ENCODE results near the gene MMP11.

The MMP11 gene

DNA sequence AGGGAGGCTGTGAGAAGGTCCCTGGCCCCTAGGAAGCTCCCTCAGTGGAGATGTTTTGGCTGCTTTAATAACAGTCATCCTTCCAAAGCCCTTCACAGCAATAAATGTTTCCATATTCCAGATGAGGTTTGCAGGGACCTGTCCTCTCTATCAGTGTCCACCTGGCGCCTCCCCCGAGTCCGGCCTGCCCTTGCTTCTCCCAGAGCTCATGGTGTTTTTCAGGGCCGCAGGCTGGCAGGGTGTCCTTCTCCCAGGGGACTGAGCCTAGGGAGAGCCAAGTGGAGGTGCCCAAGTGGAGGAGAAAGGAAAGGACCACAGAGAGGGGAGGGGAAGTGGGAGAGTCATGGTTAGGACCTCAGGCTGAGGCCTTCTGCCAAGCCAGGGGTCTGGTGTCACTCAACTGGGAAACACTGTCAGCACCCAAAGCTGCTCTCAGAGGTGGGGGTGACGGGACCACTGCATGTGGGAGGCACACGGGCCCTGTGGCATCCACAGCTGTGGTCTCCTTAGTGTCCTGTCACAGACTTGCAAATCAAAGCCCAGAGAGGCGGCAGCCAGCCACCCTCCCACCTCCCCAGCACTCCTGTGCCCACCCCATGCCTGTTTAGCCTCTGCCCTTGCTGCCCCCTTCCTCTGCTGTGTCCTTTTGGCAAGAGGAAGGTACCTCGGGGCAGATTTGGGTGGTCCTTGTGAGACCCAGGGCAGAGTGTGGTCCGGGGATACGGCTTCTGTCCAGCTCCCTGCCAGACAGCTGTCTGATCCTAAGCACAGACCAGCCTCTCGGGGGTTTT lies 59.8 kb downstream of the MMP11 start:
- Histone ChIP-seq H3K27ac (ENCODE audit: low read depth, low read length) (no peak overlapping the region), H3K9me2 (replicated peaks; ENCODE audit: control insufficient read depth, low read length) (no peaks in the 10 kb centered on the region), H3F3A (ENCODE audit: control insufficient read depth, insufficient read depth) (peaks cover 13% of the 10 kb centered on the region), H3K4me2 (ENCODE audit: low read length) (no peak overlapping the region), H3K36me3 (ENCODE audit: control insufficient read depth, low read length) (peaks cover 96% of the 10 kb centered on the region), H3K9me3 (ENCODE audit: control insufficient read depth, insufficient read depth, low read length) (no peaks in the 10 kb centered on the region), H3K4me3 (ENCODE audit: low read length) (no peak overlapping the region), H3K27me3 (ENCODE audit: control insufficient read depth, low read length) (no peaks in the 10 kb centered on the region), H4K20me1 (ENCODE audit: control insufficient read depth, insufficient read depth, low read depth, low read length) (no peaks in the 10 kb centered on the region; the same call in 1 of the 2 replicates), H3K4me1 (ENCODE audit: control insufficient read depth, low read length) (peaks cover 82% of the 10 kb centered on the region), H3K79me2 (ENCODE audit: control insufficient read depth, low read length) (peaks cover 85% of the 10 kb centered on the region)
- TF ChIP-seq EZH2phosphoT487 (IDR thresholded peaks at IDR 0.05; ENCODE audit: borderline replicate concordance, low read length), result no peak
- TF ChIP-seq, protein P1, sequence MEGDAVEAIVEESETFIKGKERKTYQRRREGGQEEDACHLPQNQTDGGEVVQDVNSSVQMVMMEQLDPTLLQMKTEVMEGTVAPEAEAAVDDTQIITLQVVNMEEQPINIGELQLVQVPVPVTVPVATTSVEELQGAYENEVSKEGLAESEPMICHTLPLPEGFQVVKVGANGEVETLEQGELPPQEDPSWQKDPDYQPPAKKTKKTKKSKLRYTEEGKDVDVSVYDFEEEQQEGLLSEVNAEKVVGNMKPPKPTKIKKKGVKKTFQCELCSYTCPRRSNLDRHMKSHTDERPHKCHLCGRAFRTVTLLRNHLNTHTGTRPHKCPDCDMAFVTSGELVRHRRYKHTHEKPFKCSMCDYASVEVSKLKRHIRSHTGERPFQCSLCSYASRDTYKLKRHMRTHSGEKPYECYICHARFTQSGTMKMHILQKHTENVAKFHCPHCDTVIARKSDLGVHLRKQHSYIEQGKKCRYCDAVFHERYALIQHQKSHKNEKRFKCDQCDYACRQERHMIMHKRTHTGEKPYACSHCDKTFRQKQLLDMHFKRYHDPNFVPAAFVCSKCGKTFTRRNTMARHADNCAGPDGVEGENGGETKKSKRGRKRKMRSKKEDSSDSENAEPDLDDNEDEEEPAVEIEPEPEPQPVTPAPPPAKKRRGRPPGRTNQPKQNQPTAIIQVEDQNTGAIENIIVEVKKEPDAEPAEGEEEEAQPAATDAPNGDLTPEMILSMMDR (IDR thresholded peaks at IDR 0.05; ENCODE audit: low read depth, low read length, poor library complexity, severe bottlenecking), result no peak

DNA sequence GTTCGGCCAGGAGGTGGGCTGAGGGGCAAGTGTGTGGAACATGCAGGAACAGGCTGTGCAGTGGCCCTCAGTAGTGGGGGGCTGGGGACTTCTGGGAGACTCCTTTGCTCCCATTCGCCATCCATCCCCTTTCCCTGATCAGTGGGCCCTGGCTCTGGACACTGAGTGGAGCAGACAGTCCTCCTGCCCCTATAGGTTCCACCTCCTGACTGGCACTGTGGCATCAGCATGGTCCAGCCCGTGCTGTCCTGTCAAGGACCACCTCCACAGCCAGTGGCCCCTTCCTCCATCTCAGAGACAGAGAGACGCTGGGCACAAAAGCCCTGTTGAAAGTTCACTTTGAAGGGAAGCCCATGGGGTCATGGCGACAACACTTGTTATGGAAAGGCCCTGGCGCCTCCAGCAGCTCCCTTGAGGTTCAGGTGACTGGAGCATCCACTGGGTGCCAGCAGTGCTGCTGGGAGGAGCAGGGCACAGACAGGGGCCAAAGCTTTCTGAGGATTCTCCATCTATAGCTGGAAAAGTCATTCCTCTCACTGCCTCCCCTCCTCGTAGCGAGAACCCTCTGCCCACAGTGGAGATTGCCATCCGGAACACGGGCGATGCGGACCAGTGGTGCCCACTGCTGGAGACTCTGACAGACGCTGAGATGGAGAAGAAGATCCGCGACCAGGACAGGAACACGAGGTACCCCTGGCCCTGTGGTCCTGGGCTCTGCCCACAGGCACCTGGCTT lies 60.5 kb downstream of the MMP11 start:
- Histone ChIP-seq H3K4me2 (ENCODE audit: low read length) (no peak overlapping the region), H3F3A (ENCODE audit: control insufficient read depth, insufficient read depth) (peaks cover 13% of the 10 kb centered on the region), H4K20me1 (ENCODE audit: control insufficient read depth, insufficient read depth, low read depth, low read length) (no peaks in the 10 kb centered on the region; the same call in 1 of the 2 replicates), H3K27me3 (ENCODE audit: control insufficient read depth, low read length) (no peaks in the 10 kb centered on the region), H3K36me3 (ENCODE audit: control insufficient read depth, low read length) (peaks cover 98% of the 10 kb centered on the region), H3K9me2 (replicated peaks; ENCODE audit: control insufficient read depth, low read length) (no peaks in the 10 kb centered on the region), H3K27ac (ENCODE audit: low read depth, low read length) (no peak overlapping the region), H3K4me3 (ENCODE audit: low read length) (no peak overlapping the region), H3K9me3 (ENCODE audit: control insufficient read depth, insufficient read depth, low read length) (no peaks in the 10 kb centered on the region), H3K79me2 (ENCODE audit: control insufficient read depth, low read length) (peaks cover 86% of the 10 kb centered on the region), H3K4me1 (ENCODE audit: control insufficient read depth, low read length) (peaks cover 82% of the 10 kb centered on the region)
- TF ChIP-seq, protein P1 (IDR thresholded peaks at IDR 0.05; ENCODE audit: low read depth, low read length, poor library complexity, severe bottlenecking), result no peak
- TF ChIP-seq EZH2phosphoT487 (IDR thresholded peaks at IDR 0.05; ENCODE audit: borderline replicate concordance, low read length), result no peak
